Astrocyte (in vitro differentiated cells and primary cell): Measurements from ENCODE around the gene TANGO6. TPM values are rescaled to one million over a fixed set of nuclear protein-coding genes. Genes with fewer than 3 reads are reported as not detected.

ENCODE experiments used
- DNase-seq: peaks from one replicate; pipeline ENCODE4 v3.0.0-alpha.2; 2010; ENCODE audit warnings: low read depth
- FAIRE-seq: peaks from 2 replicates; lab custom pipeline; 2011; peaks lifted over from hg19 to GRCh38; lab: Jason Lieb, UNC
- H2AFZ ChIP-seq: 2 replicates; pipeline ENCODE4 v1.6.0; 2012; ENCODE audit warnings: low read depth, low read length, inconsistent platforms
- H3K27ac ChIP-seq: 2 replicates; pipeline ENCODE4 v1.5.1; 2011; ENCODE audit warnings: low read depth, low read length, inconsistent platforms
- H3K27me3 ChIP-seq: 2 replicates; pipeline ENCODE4 v1.6.0; 2011; ENCODE audit warnings: low read length, inconsistent platforms; ENCODE audit not compliant: insufficient read depth
- H3K36me3 ChIP-seq: 2 replicates; pipeline ENCODE4 v1.5.1; 2011; ENCODE audit warnings: low read length, inconsistent platforms; ENCODE audit not compliant: insufficient read depth
- H3K4me1 ChIP-seq: 2 replicates; pipeline ENCODE4 v1.5.1; 2011; ENCODE audit warnings: low read length, inconsistent platforms; ENCODE audit not compliant: insufficient read depth
- H3K4me2 ChIP-seq: 2 replicates; pipeline ENCODE4 v1.6.0; 2012; ENCODE audit warnings: low read length, inconsistent platforms
- H3K4me3 ChIP-seq: 2 replicates; pipeline ENCODE4 v1.5.1; 2011; ENCODE audit warnings: low read depth, mild to moderate bottlenecking, low read length, inconsistent platforms; ENCODE audit not compliant: insufficient read depth
- H3K79me2 ChIP-seq: 2 replicates; pipeline ENCODE4 v1.6.0; 2012; ENCODE audit warnings: mild to moderate bottlenecking, low read length, inconsistent platforms; ENCODE audit not compliant: insufficient read depth
- H3K9ac ChIP-seq: 2 replicates; pipeline ENCODE4 v1.6.0; 2012; ENCODE audit warnings: mild to moderate bottlenecking, low read length, inconsistent platforms
- H3K9me3 ChIP-seq: 2 replicates; pipeline ENCODE4 v1.5.1; 2012; ENCODE audit warnings: low read depth, mild to moderate bottlenecking, low read length, inconsistent platforms; ENCODE audit not compliant: insufficient read depth
- H4K20me1 ChIP-seq: 2 replicates; pipeline ENCODE4 v1.6.0; 2012; ENCODE audit warnings: low read length, inconsistent platforms; ENCODE audit not compliant: insufficient read depth
- H3K27ac Mint-ChIP-seq: one replicate; pipeline ENCODE4 v1.8.0; 2021; ENCODE audit warnings: mild to moderate bottlenecking, mixed read lengths; ENCODE audit not compliant: unreplicated experiment
- H3K27me3 Mint-ChIP-seq: one replicate; pipeline ENCODE4 v1.8.0; 2021; ENCODE audit warnings: low read depth, mixed read lengths; ENCODE audit not compliant: unreplicated experiment
- H3K36me3 Mint-ChIP-seq: one replicate; pipeline ENCODE4 v1.8.0; 2021; ENCODE audit warnings: low read depth, mixed read lengths; ENCODE audit not compliant: unreplicated experiment
- H3K4me1 Mint-ChIP-seq: one replicate; pipeline ENCODE4 v1.8.0; 2021; ENCODE audit warnings: low read depth, mixed read lengths; ENCODE audit not compliant: unreplicated experiment
- H3K4me3 Mint-ChIP-seq: one replicate; pipeline ENCODE4 v1.8.0; 2021; ENCODE audit warnings: mild to moderate bottlenecking, moderate library complexity, mixed read lengths; ENCODE audit not compliant: unreplicated experiment
- H3K9me3 Mint-ChIP-seq: one replicate; pipeline ENCODE4 v1.8.0; 2021; ENCODE audit warnings: mild to moderate bottlenecking, mixed read lengths; ENCODE audit not compliant: unreplicated experiment
- CTCF ChIP-seq: IDR thresholded peaks from 2 replicates; pipeline ENCODE4 v1.5.1; 2011; ENCODE audit warnings: low read depth, mild to moderate bottlenecking, inconsistent platforms, low read length, moderate library complexity; ENCODE audit not compliant: insufficient read depth
- EZH2 ChIP-seq: IDR thresholded peaks from 2 replicates; pipeline ENCODE4 v1.6.1; 2012; ENCODE audit warnings: mild to moderate bottlenecking, low read length, inconsistent platforms; ENCODE audit not compliant: insufficient read depth
- total RNA-seq: library from RNA; stranded (reverse); gene quantifications from 2 replicates; pipeline ENCODE4 v1.2.1, GENCODE V29; 2021

The TANGO6 gene
- total RNA-seq, 1 donor from 2014 or later: 15.8 TPM

GRCh38 chr16:69114346-69114975, 271.1 kb downstream of the TANGO6 start:
- Mint-ChIP-seq H3K9me3 (no peaks in the 10 kb centered on the region), H3K27ac (no peak overlapping the region), H3K36me3 (peaks cover 38% of the 10 kb centered on the region), H3K27me3 (no peaks in the 10 kb centered on the region), H3K4me3 (no peak overlapping the region), H3K4me1 (no peaks in the 10 kb centered on the region)
- DNase-seq: no peak
- Histone ChIP-seq H3K27ac (no peak overlapping the region), H3K27me3 (no peaks in the 10 kb centered on the region), H3K79me2 (peaks cover 3% of the 10 kb centered on the region), H3K9ac (no peak overlapping the region), H4K20me1 (peaks cover 68% of the 10 kb centered on the region), H3K4me3 (no peak overlapping the region), H3K4me1 (no peaks in the 10 kb centered on the region), H2AFZ (no peak overlapping the region), H3K9me3 (no peaks in the 10 kb centered on the region), H3K36me3 (peaks cover 11% of the 10 kb centered on the region), H3K4me2 (no peak overlapping the region)
- no peak for FAIRE-seq
- TF ChIP-seq CTCF (no peak), EZH2 (no peak)

- no peaks in the 10 kb centered on the region for H3K4me1 Mint-ChIP-seq
- no peak overlapping the region for H3K27ac ChIP-seq
- TF ChIP-seq CTCF: no peak
- TF ChIP-seq EZH2: no peak
- H3K36me3 Mint-ChIP-seq: peaks cover 34% of the 10 kb centered on the region
- peaks cover 3% of the 10 kb centered on the region for H3K79me2 ChIP-seq
- H3K9me3 Mint-ChIP-seq: no peaks in the 10 kb centered on the region
- DNase-seq: no peak
- H3K4me3 ChIP-seq: no peak overlapping the region
- no peak overlapping the region for H3K9ac ChIP-seq
- no peaks in the 10 kb centered on the region for H3K9me3 ChIP-seq
- no peak overlapping the region for H2AFZ ChIP-seq
- FAIRE-seq: no peak
- no peak overlapping the region for H3K4me2 ChIP-seq
- H3K27ac Mint-ChIP-seq: no peak overlapping the region
- H3K27me3 Mint-ChIP-seq: no peaks in the 10 kb centered on the region
- peaks cover 68% of the 10 kb centered on the region for H4K20me1 ChIP-seq
- H3K4me3 Mint-ChIP-seq: no peak overlapping the region
- no peaks in the 10 kb centered on the region for H3K4me1 ChIP-seq
- no peaks in the 10 kb centered on the region for H3K27me3 ChIP-seq
- peaks cover 11% of the 10 kb centered on the region for H3K36me3 ChIP-seq
Measured at GRCh38 chr16:69114976-69115355, 271.6 kb downstream of the TANGO6 start.

- no peaks in the 10 kb centered on the region for H3K27me3 Mint-ChIP-seq
- Histone ChIP-seq H3K36me3 (peaks cover 13% of the 10 kb centered on the region), H4K20me1 (peaks cover 72% of the 10 kb centered on the region), H3K9me3 (no peaks in the 10 kb centered on the region), H3K27me3 (no peaks in the 10 kb centered on the region), H3K9ac (no peak overlapping the region), H3K27ac (no peak overlapping the region), H3K4me2 (no peak overlapping the region), H3K79me2 (peaks cover 3% of the 10 kb centered on the region), H2AFZ (no peak overlapping the region), H3K4me1 (no peaks in the 10 kb centered on the region), H3K4me3 (no peak overlapping the region)
- H3K27ac Mint-ChIP-seq: no peak overlapping the region
- H3K9me3 Mint-ChIP-seq: no peaks in the 10 kb centered on the region
- no peaks in the 10 kb centered on the region for H3K4me1 Mint-ChIP-seq
- TF ChIP-seq CTCF (no peak), EZH2 (no peak)
- DNase-seq: no peak
- H3K36me3 Mint-ChIP-seq: peaks cover 38% of the 10 kb centered on the region
- no peak overlapping the region for H3K4me3 Mint-ChIP-seq
- FAIRE-seq: no peak
Measured at GRCh38 chr16:69115361-69115760, 272.0 kb downstream of the TANGO6 start.
